Adipose tissue (tissue), 3 donors: ENCODE results near the gene STH. TPM values are rescaled to one million over a fixed set of nuclear protein-coding genes. Genes with fewer than 3 reads are reported as not detected.

ENCODE experiments used
- polyA plus RNA-seq, 3 donors: library from polyadenylated mRNA; stranded (reverse); fragments of 200-250 nt; gene quantifications; one replicate each; pipeline ENCODE4 v1.2.3, GENCODE V29; 2013
- donor health status: healthy with polysubstance abuse.
- donor health status: Bipolar disorder and iron deficiency.
- donor health status: healthy.

Gene STH
- polyA plus RNA-seq, 3 donors: not detected

Other genes with a start within 250 kb of the STH start
- under 1 TPM in 2 of 3 donors, not detected in 1; 0.10 to 0.67 TPM for gene CRHR1, start 214.9 kb upstream of the STH start, polyA plus RNA-seq
- gene SPPL2C, start 154.4 kb upstream of the STH start, polyA plus RNA-seq: not detected
- 1 to 10 TPM; 1.5 to 7.8 (median 4.6) TPM for gene MAPT, start 104.7 kb upstream of the STH start, polyA plus RNA-seq
- gene KANSL1, start 194.2 kb downstream of the STH start, polyA plus RNA-seq: 10 to 100 TPM; 11.4 to 15.2 (median 14.3) TPM